ENCODE results near the gene BCAS4. TPM values are rescaled to one million over a fixed set of nuclear protein-coding genes. Genes with fewer than 3 reads are reported as not detected.
"Not testable (repeated sequence)": the region's sequence is repeated elsewhere in the genome, so short reads cannot be mapped to it uniquely, and the experiment has no call there.

Gene BCAS4
- total RNA-seq, 2 experiments from 2014 or later = 11.0 to 11.6 TPM

- intact Hi-C loops (cut with micrococcal nuclease) = no loop called here
- no peaks in the 10 kb centered on the region for H3K36me3 Mint-ChIP-seq
- H3K27me3 Mint-ChIP-seq = peaks cover 1% of the 10 kb centered on the region
- no peak overlapping the region for H3K4me3 Mint-ChIP-seq
- no peaks in the 10 kb centered on the region for H3K9me3 Mint-ChIP-seq
- DNase-seq = no peak
- CTCF ChIA-PET = interaction anchor here (0.6 kb wide), 2 partner anchors 29 to 31 kb away, joined by 3 read pairs; no protein-coding TSS in a partner anchor
- POLR2A ChIA-PET = no interaction called here
- H3K27ac Mint-ChIP-seq = no peak overlapping the region
- no peaks in the 10 kb centered on the region for H3K4me1 Mint-ChIP-seq (ENCODE audit: low read depth)
Observed at GRCh38 chr20:50762045-50762422, 32.8 kb upstream of the BCAS4 start.

GRCh38 chr20:50762435-50763220 lies 32.2 kb upstream of the BCAS4 start:
- Mint-ChIP-seq H3K27ac (no peak overlapping the region), H3K4me1 (ENCODE audit: low read depth) (no peaks in the 10 kb centered on the region), H3K9me3 (no peaks in the 10 kb centered on the region), H3K27me3 (peaks cover 1% of the 10 kb centered on the region), H3K4me3 (no peak overlapping the region), H3K36me3 (no peaks in the 10 kb centered on the region)
- DNase-seq = no peak
- intact Hi-C loops (cut with micrococcal nuclease) = no loop called here
- CTCF ChIA-PET = interaction anchor here (0.6 kb wide), 2 partner anchors 28 to 31 kb away, joined by 3 read pairs; no protein-coding TSS in a partner anchor
- POLR2A ChIA-PET = no interaction called here

GRCh38 chr20:50763550-50764458 lies 31.1 kb upstream of the BCAS4 start:
- CTCF ChIA-PET; H3K4me3 Mint-ChIP-seq; POLR2A ChIA-PET; DNase-seq; H3K4me1 Mint-ChIP-seq (ENCODE audit: low read depth); H3K27me3 Mint-ChIP-seq; H3K9me3 Mint-ChIP-seq; H3K27ac Mint-ChIP-seq; intact Hi-C loops (cut with micrococcal nuclease); H3K36me3 Mint-ChIP-seq: not testable (repeated sequence)

GRCh38 chr20:50765251-50765650 lies 29.6 kb upstream of the BCAS4 start:
- CTCF ChIA-PET; POLR2A ChIA-PET; H3K36me3 Mint-ChIP-seq; H3K9me3 Mint-ChIP-seq; H3K4me3 Mint-ChIP-seq; H3K4me1 Mint-ChIP-seq (ENCODE audit: low read depth); H3K27me3 Mint-ChIP-seq; DNase-seq; intact Hi-C loops (cut with micrococcal nuclease); H3K27ac Mint-ChIP-seq: not testable (repeated sequence)

GRCh38 chr20:50765674-50766073 lies 29.2 kb upstream of the BCAS4 start:
- no peak for DNase-seq
- ChIA-PET POLR2A (no interaction called here), CTCF (interaction anchor here (0.9 to 2.3 kb wide), 3 partner anchors 16 to 102 kb away, joined by 3 to 10 read pairs (median 4); no protein-coding TSS in a partner anchor)
- Mint-ChIP-seq H3K36me3 (no peaks in the 10 kb centered on the region), H3K27ac (no peak overlapping the region), H3K27me3 (peaks cover 1% of the 10 kb centered on the region), H3K4me1 (ENCODE audit: low read depth) (no peaks in the 10 kb centered on the region), H3K9me3 (no peaks in the 10 kb centered on the region), H3K4me3 (no peak overlapping the region)
- intact Hi-C loops (cut with micrococcal nuclease) = no loop called here

- intact Hi-C loops (cut with micrococcal nuclease); H3K36me3 Mint-ChIP-seq; H3K27ac Mint-ChIP-seq; POLR2A ChIA-PET; H3K4me3 Mint-ChIP-seq; DNase-seq; H3K4me1 Mint-ChIP-seq (ENCODE audit: low read depth); H3K27me3 Mint-ChIP-seq; H3K9me3 Mint-ChIP-seq: not testable (repeated sequence)
- CTCF ChIA-PET = interaction anchor here (1.2 to 2.3 kb wide), 2 partner anchors 18 to 27 kb away, joined by 3 to 10 read pairs; no protein-coding TSS in a partner anchor
Observed at GRCh38 chr20:50766955-50767809, 27.7 kb upstream of the BCAS4 start.

- CTCF ChIA-PET; H3K4me3 Mint-ChIP-seq; H3K36me3 Mint-ChIP-seq; H3K4me1 Mint-ChIP-seq (ENCODE audit: low read depth); POLR2A ChIA-PET; H3K27ac Mint-ChIP-seq; intact Hi-C loops (cut with micrococcal nuclease); DNase-seq; H3K9me3 Mint-ChIP-seq; H3K27me3 Mint-ChIP-seq: not testable (repeated sequence)
Observed at GRCh38 chr20:50768991-50769390, 25.9 kb upstream of the BCAS4 start.

- POLR2A ChIA-PET; DNase-seq; H3K27me3 Mint-ChIP-seq; CTCF ChIA-PET; H3K4me3 Mint-ChIP-seq; H3K36me3 Mint-ChIP-seq; H3K27ac Mint-ChIP-seq; H3K9me3 Mint-ChIP-seq; intact Hi-C loops (cut with micrococcal nuclease); H3K4me1 Mint-ChIP-seq (ENCODE audit: low read depth): not testable (repeated sequence)
Observed at GRCh38 chr20:50769551-50770085, 25.2 kb upstream of the BCAS4 start.

- DNase-seq; intact Hi-C loops (cut with micrococcal nuclease); H3K4me1 Mint-ChIP-seq (ENCODE audit: low read depth); POLR2A ChIA-PET; H3K27ac Mint-ChIP-seq; CTCF ChIA-PET; H3K4me3 Mint-ChIP-seq; H3K9me3 Mint-ChIP-seq; H3K27me3 Mint-ChIP-seq; H3K36me3 Mint-ChIP-seq: not testable (repeated sequence)
Observed at GRCh38 chr20:50771419-50772080, 23.3 kb upstream of the BCAS4 start.

GRCh38 chr20:50772420-50773185 lies 22.3 kb upstream of the BCAS4 start:
- Mint-ChIP-seq H3K4me1 (ENCODE audit: low read depth) (no peaks in the 10 kb centered on the region), H3K9me3 (no peaks in the 10 kb centered on the region), H3K27ac (no peak overlapping the region), H3K4me3 (no peak overlapping the region), H3K36me3 (no peaks in the 10 kb centered on the region), H3K27me3 (peaks cover 1% of the 10 kb centered on the region)
- intact Hi-C loops (cut with micrococcal nuclease) = no loop called here
- ChIA-PET POLR2A (interaction anchor here (0.7 kb wide), 1 partner anchor 112 kb away, joined by 3 read pairs; no protein-coding TSS in a partner anchor), CTCF (no interaction called here)
- no peak for DNase-seq

- CTCF ChIA-PET = no interaction called here
- intact Hi-C loops (cut with micrococcal nuclease) = no loop called here
- Mint-ChIP-seq H3K27ac (no peak overlapping the region), H3K36me3 (no peaks in the 10 kb centered on the region), H3K4me1 (ENCODE audit: low read depth) (no peaks in the 10 kb centered on the region), H3K27me3 (peaks cover 1% of the 10 kb centered on the region), H3K9me3 (no peaks in the 10 kb centered on the region), H3K4me3 (no peak overlapping the region)
- no peak for DNase-seq
- POLR2A ChIA-PET = no interaction called here
Observed at GRCh38 chr20:50774515-50774914, 20.3 kb upstream of the BCAS4 start.
